Measurements from ENCODE around the gene EMCN.
"Not testable (repeated sequence)": the region's sequence is repeated elsewhere in the genome, so short reads cannot be mapped to it uniquely, and the experiment has no call there.

The EMCN gene

GRCh38 chr4:100360211-100360610, 157.6 kb downstream of the EMCN start:
- POLR2A ChIA-PET, result no interaction called here
- CTCF ChIA-PET, result interaction anchor here (1.7 kb wide), 1 partner anchor 13 kb away, joined by 4 read pairs; no protein-coding TSS in a partner anchor
- TF ChIP-seq HDGF (IDR thresholded peaks at IDR 0.05; ENCODE audit: borderline replicate concordance) (no peak), PKNOX1 (IDR thresholded peaks at IDR 0.05) (no peak), ELF4 (IDR thresholded peaks at IDR 0.05) (no peak), FOXA1 (IDR thresholded peaks at IDR 0.05) (no peak), FOXM1 (IDR thresholded peaks at IDR 0.05; ENCODE audit: borderline replicate concordance) (no peak), L3MBTL2 (conservative IDR thresholded peaks at IDR 0.05) (no peak), ZNF384 (IDR thresholded peaks at IDR 0.05) (no peak), FOXK2 (IDR thresholded peaks at IDR 0.05) (no peak), BHLHE40 (IDR thresholded peaks at IDR 0.05; ENCODE audit: borderline replicate concordance) (no peak), NFRKB (IDR thresholded peaks at IDR 0.05) (no peak), SP1 (IDR thresholded peaks at IDR 0.05) (no peak), TARDBP (IDR thresholded peaks at IDR 0.05) (no peak)
- no peak for DNase-seq (ENCODE audit: extremely low spot score)

- POLR2A ChIA-PET, result no interaction called here
- TF ChIP-seq ELF4 (IDR thresholded peaks at IDR 0.05), result no peak
- no peak for TF ChIP-seq TARDBP (IDR thresholded peaks at IDR 0.05)
- no peak for TF ChIP-seq CTBP1 (IDR thresholded peaks at IDR 0.05; ENCODE audit: borderline replicate concordance)
- no peak for TF ChIP-seq SUZ12 (IDR thresholded peaks at IDR 0.05)
- no peak for TF ChIP-seq L3MBTL2 (conservative IDR thresholded peaks at IDR 0.05)
- no peak for TF ChIP-seq FOXA1 (IDR thresholded peaks at IDR 0.05)
- TF ChIP-seq PKNOX1 (IDR thresholded peaks at IDR 0.05), result no peak
- CTCF ChIA-PET, result interaction anchor here (1.7 kb wide), 1 partner anchor 13 kb away, joined by 4 read pairs; no protein-coding TSS in a partner anchor
- no peak for DNase-seq (ENCODE audit: extremely low spot score)
Observed at GRCh38 chr4:100359441-100359840, 158.4 kb downstream of the EMCN start.

GRCh38 chr4:100357542-100357941, 160.3 kb downstream of the EMCN start:
- CTCF ChIA-PET, result no interaction called here
- no peak for DNase-seq (ENCODE audit: extremely low spot score)
- POLR2A ChIA-PET, result no interaction called here
- TF ChIP-seq CTBP1 (IDR thresholded peaks at IDR 0.05; ENCODE audit: borderline replicate concordance) (no peak), ELF4 (IDR thresholded peaks at IDR 0.05) (no peak), ARNT (IDR thresholded peaks at IDR 0.05) (no peak), SP1 (IDR thresholded peaks at IDR 0.05) (no peak), FOXK2 (IDR thresholded peaks at IDR 0.05) (no peak), FOXA1 (IDR thresholded peaks at IDR 0.05) (no peak), L3MBTL2 (conservative IDR thresholded peaks at IDR 0.05) (no peak), FOXM1 (IDR thresholded peaks at IDR 0.05; ENCODE audit: borderline replicate concordance) (no peak), TARDBP (IDR thresholded peaks at IDR 0.05) (no peak), SUZ12 (IDR thresholded peaks at IDR 0.05) (no peak), PKNOX1 (IDR thresholded peaks at IDR 0.05) (no peak), BHLHE40 (IDR thresholded peaks at IDR 0.05; ENCODE audit: borderline replicate concordance) (no peak)

- CTCF ChIA-PET, result no interaction called here
- POLR2A ChIA-PET, result no interaction called here
- DNase-seq (ENCODE audit: extremely low spot score), result no peak
- no peak for TF ChIP-seq FOXK2 (IDR thresholded peaks at IDR 0.05)
- no peak for TF ChIP-seq SUZ12 (IDR thresholded peaks at IDR 0.05)
- no peak for TF ChIP-seq ZNF384 (IDR thresholded peaks at IDR 0.05)
- TF ChIP-seq CTBP1 (IDR thresholded peaks at IDR 0.05; ENCODE audit: borderline replicate concordance), result no peak
- no peak for TF ChIP-seq TARDBP (IDR thresholded peaks at IDR 0.05)
- no peak for TF ChIP-seq PKNOX1 (IDR thresholded peaks at IDR 0.05)
- TF ChIP-seq HDGF (IDR thresholded peaks at IDR 0.05; ENCODE audit: borderline replicate concordance), result no peak
- TF ChIP-seq SP1 (IDR thresholded peaks at IDR 0.05), result no peak
- no peak for TF ChIP-seq LEF1 (IDR thresholded peaks at IDR 0.05; ENCODE audit: borderline replicate concordance)
- no peak for TF ChIP-seq ELF4 (IDR thresholded peaks at IDR 0.05)
- no peak for TF ChIP-seq BHLHE40 (IDR thresholded peaks at IDR 0.05; ENCODE audit: borderline replicate concordance)
Observed at GRCh38 chr4:100356172-100356571, 161.7 kb downstream of the EMCN start.

- DNase-seq (ENCODE audit: extremely low spot score); POLR2A ChIA-PET; CTCF ChIA-PET: not testable (repeated sequence)
Observed at GRCh38 chr4:100352352-100352751, 165.5 kb downstream of the EMCN start.

- DNase-seq (ENCODE audit: extremely low spot score), result no peak
- CTCF ChIA-PET, result no interaction called here
- TF ChIP-seq SUZ12 (IDR thresholded peaks at IDR 0.05) (no peak), PKNOX1 (IDR thresholded peaks at IDR 0.05) (no peak), CTBP1 (IDR thresholded peaks at IDR 0.05; ENCODE audit: borderline replicate concordance) (no peak), TARDBP (IDR thresholded peaks at IDR 0.05) (no peak), FOXM1 (IDR thresholded peaks at IDR 0.05; ENCODE audit: borderline replicate concordance) (no peak), HDGF (IDR thresholded peaks at IDR 0.05; ENCODE audit: borderline replicate concordance) (no peak), SP1 (IDR thresholded peaks at IDR 0.05) (no peak), ELF4 (IDR thresholded peaks at IDR 0.05) (no peak), ZNF384 (IDR thresholded peaks at IDR 0.05) (no peak), LEF1 (IDR thresholded peaks at IDR 0.05; ENCODE audit: borderline replicate concordance) (no peak), L3MBTL2 (conservative IDR thresholded peaks at IDR 0.05) (no peak), FOXK2 (IDR thresholded peaks at IDR 0.05) (no peak)
- POLR2A ChIA-PET, result no interaction called here
Observed at GRCh38 chr4:100348473-100348872, 169.3 kb downstream of the EMCN start.

All from HEK293T (cell line).